ENCODE results near the gene ANO3. TPM values are rescaled to one million over a fixed set of nuclear protein-coding genes. Genes with fewer than 3 reads are reported as not detected.

Gene ANO3
- total and polyA plus RNA-seq, 2 of the 4 experiments (the other 2 are of a cell fraction) = 0.02 to 0.18 TPM

- no peak for ATAC-seq (ENCODE audit: low read depth)
- Histone ChIP-seq H3K18ac (ENCODE audit: low read depth, low read length) (no peak overlapping the region), H3K14ac (replicated peaks; ENCODE audit: low read depth, low read length) (no peak overlapping the region), H3K4ac (ENCODE audit: low read depth, low read length) (no peak overlapping the region), H3K9ac (ENCODE audit: low read depth, low read length) (no peak overlapping the region), H3K4me3 (ENCODE audit: insufficient read depth, low read depth, low read length) (no peak overlapping the region), H3K27ac (ENCODE audit: insufficient read depth, low read length) (no peak overlapping the region), H2BK20ac (ENCODE audit: low read depth, low read length) (no peak overlapping the region), H2AK5ac (ENCODE audit: low read depth, low read length) (no peak overlapping the region), H3K27me3 (ENCODE audit: control insufficient read depth, insufficient read depth, low read length) (no peaks in the 10 kb centered on the region), H3K36me3 (ENCODE audit: control insufficient read depth, insufficient read depth, low read length) (no peaks in the 10 kb centered on the region), H2BK15ac (ENCODE audit: low read depth, low read length) (no peak overlapping the region), H4K91ac (ENCODE audit: insufficient read depth, low read depth, low read length) (no peak overlapping the region), H2BK120ac (ENCODE audit: low read depth, low read length) (no peak overlapping the region), H3K23ac (ENCODE audit: low read depth, low read length) (no peak overlapping the region), H2AK9ac (replicated peaks; ENCODE audit: low read depth, low read length, poor library complexity) (no peak overlapping the region), H3K79me1 (ENCODE audit: low read depth in 1 of 2, low read length in 2 of 2) (no peaks in the 10 kb centered on the region), H4K20me1 (ENCODE audit: insufficient read depth, low read length) (no peaks in the 10 kb centered on the region), H4K5ac (ENCODE audit: low read depth, low read length) (no peak overlapping the region), H3K9me1 (ENCODE audit: insufficient read depth, low read length) (no peaks in the 10 kb centered on the region), H3K56ac (ENCODE audit: extremely low read depth, insufficient read depth, low read length) (no peak overlapping the region), H3K9me3 (ENCODE audit: control insufficient read depth, insufficient read depth, low read length) (no peaks in the 10 kb centered on the region), H3K4me1 (ENCODE audit: control insufficient read depth, insufficient read depth, low read length) (no peaks in the 10 kb centered on the region), H2BK5ac (ENCODE audit: low read depth, low read length, poor library complexity, severe bottlenecking) (no peak overlapping the region), H3K4me2 (ENCODE audit: low read depth, low read length) (no peak overlapping the region), H2AFZ (replicated peaks; ENCODE audit: low read length, poor library complexity) (no peak overlapping the region), H4K8ac (ENCODE audit: low read depth in 2 of 2, low read length in 2 of 2) (no peak overlapping the region)
- ChIA-PET CTCF (no interaction called here), POLR2A (ENCODE audit: unreplicated experiment) (no interaction called here)
- TF ChIP-seq RCOR1 (IDR thresholded peaks at IDR 0.05; ENCODE audit: insufficient replicate concordance, low read length) (no peak), MAFK (IDR thresholded peaks at IDR 0.05; ENCODE audit: low read depth, low read length) (no peak), MAZ (IDR thresholded peaks at IDR 0.05; ENCODE audit: borderline replicate concordance, low read depth, low read length) (no peak), CHD1 (IDR thresholded peaks at IDR 0.05; ENCODE audit: low read depth, low read length) (no peak), ELK1 (IDR thresholded peaks at IDR 0.05; ENCODE audit: borderline replicate concordance, low read depth, low read length) (no peak), USF2 (IDR thresholded peaks at IDR 0.05; ENCODE audit: low read depth, low read length) (no peak), POLR2A (IDR thresholded peaks at IDR 0.05; ENCODE audit: low read depth, low read length) (no peak), FOS (IDR thresholded peaks at IDR 0.05; ENCODE audit: low read depth, low read length) (no peak), CTCF (conservative IDR thresholded peaks at IDR 0.05; ENCODE audit: low read depth, low read length) (no peak), SMC3 (IDR thresholded peaks at IDR 0.05; ENCODE audit: low read depth, low read length) (no peak), MXI1 (IDR thresholded peaks at IDR 0.05; ENCODE audit: borderline replicate concordance, low read depth, low read length) (no peak), RFX5 (IDR thresholded peaks at IDR 0.05; ENCODE audit: low read depth, low read length) (no peak)
- dilution Hi-C loops (cut with HindIII; ENCODE audit: low sequenced_read_pairs, unreplicated experiment) (no loop called here), in situ Hi-C loops (cut with MboI; ENCODE audit: low sequenced_read_pairs) (no loop called here), intact Hi-C loops (cut with micrococcal nuclease) (no loop called here)
- no CpG with 5 or more reads among the region's 2 CpGs for WGBS, 2 experiments (ENCODE audit: extremely low coverage in 2 of 2, insufficient read length in 1 of 2)
- no TSS peak for BruUV-seq (replicated peaks)
- no peak for DNase-seq
Measured at GRCh38 chr11:26510756-26511155, 178.8 kb downstream of the ANO3 start.
